Stimulated activated CD8-positive, alpha-beta memory T cell treated with anti-CD3 and anti-CD28 coated beads, Interleukin-15, amount 100 ng/mL, for 24 hours (primary cell): ENCODE data around the gene CPZ.

Experiments used
- DNase-seq: peaks from one replicate; pipeline ENCODE4 v3.0.0-alpha.2; 2020; ENCODE audit warnings: low read depth

Gene CPZ

GRCh38 chr4:8592366-8593263 lies at the start of gene CPZ:
TSS of gene CPZ (plus strand) at chr4:8592765. CDS start at chr4:8592834, 69 bp downstream.
- no peak for DNase-seq

- DNase-seq, result no peak
These were observed 49.6 kb upstream of the CPZ start for GRCh38 chr4:8542776-8543525.

GRCh38 chr4:8543623-8544022 lies 48.9 kb upstream of the CPZ start:
- DNase-seq, result no peak

- DNase-seq, result no peak
These were observed 48.3 kb upstream of the CPZ start for GRCh38 chr4:8544282-8544681.

- DNase-seq, result no peak
These were observed 47.7 kb upstream of the CPZ start for GRCh38 chr4:8544741-8545438.

GRCh38 chr4:8545439-8545765 lies 47.2 kb upstream of the CPZ start:
- DNase-seq, result no peak

GRCh38 chr4:8546766-8547107 lies 45.8 kb upstream of the CPZ start:
- no peak for DNase-seq

- DNase-seq, result no peak
These were observed 45.3 kb upstream of the CPZ start for GRCh38 chr4:8547108-8547911.

GRCh38 chr4:8547912-8548730 lies 44.4 kb upstream of the CPZ start:
- no peak for DNase-seq

- no peak for DNase-seq
These were observed 43.7 kb upstream of the CPZ start for GRCh38 chr4:8548731-8549351.

GRCh38 chr4:8549352-8549931 lies 43.1 kb upstream of the CPZ start:
- DNase-seq, result no peak

- no peak for DNase-seq
These were observed 41.9 kb upstream of the CPZ start for GRCh38 chr4:8550691-8551090.

- DNase-seq, result no peak
These were observed 40.5 kb upstream of the CPZ start for GRCh38 chr4:8552024-8552423.

GRCh38 chr4:8552581-8553205 lies 39.9 kb upstream of the CPZ start:
- no peak for DNase-seq

- DNase-seq, result no peak
These were observed 39.3 kb upstream of the CPZ start for GRCh38 chr4:8553216-8553615.

GRCh38 chr4:8553991-8554405 lies 38.6 kb upstream of the CPZ start:
- DNase-seq, result no peak

GRCh38 chr4:8554555-8555100 lies 37.9 kb upstream of the CPZ start:
- DNase-seq, result no peak

GRCh38 chr4:8555716-8556115 lies 36.8 kb upstream of the CPZ start:
- DNase-seq, result no peak

GRCh38 chr4:8556341-8557150 lies 36.0 kb upstream of the CPZ start:
- DNase-seq, result no peak
